IPS DF 4.7 (cell line): ENCODE measurements around the gene CAPN8.
A peak's percentile ranks its signal among the peaks of the same experiment; 100 is the strongest.

Experiments
- DNase-seq: peaks from one replicate; pipeline ENCODE4 v3.0.0-alpha.2; 2013; ENCODE audit warnings: low spot score; ENCODE audit errors: extremely low read depth

CAPN8 gene

GRCh38 chr1:223618680-223619079, 46.8 kb downstream of the CAPN8 start:
- no peak for DNase-seq

GRCh38 chr1:223617323-223618070, 48.0 kb downstream of the CAPN8 start:
- no peak for DNase-seq

- DNase-seq = no peak
Measured at GRCh38 chr1:223616586-223616985, 48.9 kb downstream of the CAPN8 start.

- DNase-seq = no peak
Measured at GRCh38 chr1:223611936-223612335, 53.6 kb downstream of the CAPN8 start.

- no peak for DNase-seq
Measured at GRCh38 chr1:223609977-223610376, 55.5 kb downstream of the CAPN8 start.

GRCh38 chr1:223609066-223609465, 56.4 kb downstream of the CAPN8 start:
- no peak for DNase-seq

- DNase-seq = no peak
Measured at GRCh38 chr1:223558512-223558911, 107.0 kb downstream of the CAPN8 start.

- DNase-seq = no peak
Measured at GRCh38 chr1:223557130-223557475, 108.4 kb downstream of the CAPN8 start.

GRCh38 chr1:223556414-223557129, 108.9 kb downstream of the CAPN8 start:
- DNase-seq = peak; percentile 36

- no peak for DNase-seq
Measured at GRCh38 chr1:223553957-223554356, 111.5 kb downstream of the CAPN8 start.

- DNase-seq = no peak
Measured at GRCh38 chr1:223551610-223552009, 113.9 kb downstream of the CAPN8 start.

GRCh38 chr1:223549740-223550139, 115.8 kb downstream of the CAPN8 start:
- DNase-seq = no peak

GRCh38 chr1:223547316-223548114, 118.0 kb downstream of the CAPN8 start:
- no peak for DNase-seq

- no peak for DNase-seq
Measured at GRCh38 chr1:223545343-223545742, 120.2 kb downstream of the CAPN8 start.

GRCh38 chr1:223543560-223543959, 121.9 kb downstream of the CAPN8 start:
- DNase-seq = no peak

- no peak for DNase-seq
Measured at GRCh38 chr1:223542831-223543230, 122.7 kb downstream of the CAPN8 start.

- DNase-seq = no peak
Measured at GRCh38 chr1:223540485-223541106, 124.9 kb downstream of the CAPN8 start.

GRCh38 chr1:223539750-223540149, 125.8 kb downstream of the CAPN8 start:
- no peak for DNase-seq

- DNase-seq = no peak
Measured at GRCh38 chr1:223538981-223539380, 126.5 kb downstream of the CAPN8 start.

GRCh38 chr1:223535319-223535718, 130.2 kb downstream of the CAPN8 start:
- DNase-seq = no peak

- no peak for DNase-seq
Measured at GRCh38 chr1:223534677-223535076, 130.8 kb downstream of the CAPN8 start.

GRCh38 chr1:223533708-223534107, 131.8 kb downstream of the CAPN8 start:
- no peak for DNase-seq
